Stimulated activated CD8-positive, alpha-beta memory T cell treated with anti-CD3 and anti-CD28 coated beads, Interleukin-12 subunit alpha, Interleukin-12 subunit beta, amount 100 ng/mL, for 24 hours (primary cell): ENCODE measurements around the gene TEX44.
A peak's percentile ranks its signal among the peaks of the same experiment; 100 is the strongest.
"Not testable (repeated sequence)": the region's sequence is repeated elsewhere in the genome, so short reads cannot be mapped to it uniquely, and the experiment has no call there.

Source experiments
- DNase-seq: peaks from one replicate; pipeline ENCODE4 v3.0.0-alpha.2; 2020; ENCODE audit errors: extremely low read depth

The TEX44 gene

GRCh38 chr2:231571661-231572191 is 20.9 kb upstream of the TEX44 start:
- no peak for DNase-seq

- no peak for DNase-seq
These were observed 19.6 kb upstream of the TEX44 start for GRCh38 chr2:231573096-231573495.

- DNase-seq = no peak
These were observed 18.8 kb upstream of the TEX44 start for GRCh38 chr2:231573698-231574421.

GRCh38 chr2:231575612-231576256 is 16.9 kb upstream of the TEX44 start:
- DNase-seq = no peak

- DNase-seq = no peak
These were observed 16.2 kb upstream of the TEX44 start for GRCh38 chr2:231576465-231576864.

- DNase-seq = not testable (repeated sequence)
These were observed 14.0 kb upstream of the TEX44 start for GRCh38 chr2:231578655-231579054.

GRCh38 chr2:231579560-231579959 is 13.1 kb upstream of the TEX44 start:
- DNase-seq = no peak

GRCh38 chr2:231581328-231581727 is 11.3 kb upstream of the TEX44 start:
- no peak for DNase-seq

- DNase-seq = no peak
These were observed 8.7 kb upstream of the TEX44 start for GRCh38 chr2:231583982-231584381.

- DNase-seq = not testable (repeated sequence)
These were observed 4.9 kb upstream of the TEX44 start for GRCh38 chr2:231587744-231588143.

GRCh38 chr2:231589656-231590055 is 3.0 kb upstream of the TEX44 start:
- DNase-seq = no peak

- DNase-seq = no peak
These were observed 2.0 kb upstream of the TEX44 start for GRCh38 chr2:231590614-231591013.

GRCh38 chr2:231593666-231594065 is 1.0 kb downstream of the TEX44 start:
- DNase-seq = no peak

- DNase-seq = no peak
These were observed 4.4 kb downstream of the TEX44 start for GRCh38 chr2:231597014-231597611.

GRCh38 chr2:231597627-231598026 is 5.0 kb downstream of the TEX44 start:
- DNase-seq = no peak

GRCh38 chr2:231600619-231601355 is 8.1 kb downstream of the TEX44 start:
- no peak for DNase-seq

GRCh38 chr2:231601356-231602229 is 8.9 kb downstream of the TEX44 start:
- DNase-seq = peak; percentile 58

- DNase-seq = no peak
These were observed 10.3 kb downstream of the TEX44 start for GRCh38 chr2:231602859-231603467.

- DNase-seq = no peak
These were observed 11.5 kb downstream of the TEX44 start for GRCh38 chr2:231604101-231604684.
